Calu3 (cell line): ENCODE results near the gene ZNF343. TPM values are rescaled to one million over a fixed set of nuclear protein-coding genes. Genes with fewer than 3 reads are reported as not detected.
"Not testable (repeated sequence)": the region's sequence is repeated elsewhere in the genome, so short reads cannot be mapped to it uniquely, and the experiment has no call there.

Experiments used
- BruUV-seq: library from RNA; stranded (reverse); fragments of 400-500 nt; replicated peaks from 2 replicates; lab custom pipeline; 2021; lab: Mats Ljungman, UMichigan
- CTCF ChIA-PET: fragments of 300-600 bp; sonication (Branson Sonifier 250); formaldehyde crosslinking; loops from one replicate; lab custom pipeline; 2022; ENCODE audit warnings: antibody characterized with exemption; lab: Charles Lee
- DNase-seq: peaks from one replicate; pipeline ENCODE4 v3.0.0; 2022
- H3K27ac Mint-ChIP-seq: one replicate; pipeline ENCODE4 v1.8.0; 2022; ENCODE audit warnings: mixed read lengths; ENCODE audit not compliant: unreplicated experiment
- H3K27me3 Mint-ChIP-seq: one replicate; pipeline ENCODE4 v1.8.0; 2022; ENCODE audit warnings: mixed read lengths; ENCODE audit not compliant: unreplicated experiment
- H3K36me3 Mint-ChIP-seq: one replicate; pipeline ENCODE4 v1.8.0; 2022; ENCODE audit warnings: mild to moderate bottlenecking, moderate library complexity, mixed read lengths; ENCODE audit not compliant: insufficient read depth, unreplicated experiment
- H3K4me1 Mint-ChIP-seq: one replicate; pipeline ENCODE4 v1.8.0; 2022; ENCODE audit warnings: mild to moderate bottlenecking, low read depth, mixed read lengths; ENCODE audit not compliant: unreplicated experiment
- H3K4me3 Mint-ChIP-seq: one replicate; pipeline ENCODE4 v1.8.0; 2022; ENCODE audit warnings: mild to moderate bottlenecking, low read depth, moderate library complexity, mixed read lengths; ENCODE audit not compliant: unreplicated experiment
- H3K9me3 Mint-ChIP-seq: one replicate; pipeline ENCODE4 v1.8.0; 2022; ENCODE audit warnings: low read depth, mixed read lengths; ENCODE audit not compliant: unreplicated experiment
- CTCF ChIP-seq: fragments of 200-600 bp; IDR thresholded peaks from one replicate; pipeline ENCODE4 v1.8.0; 2022; ENCODE audit warnings: antibody characterized with exemption; ENCODE audit not compliant: unreplicated experiment
- intact Hi-C: fragments of 100-400 bp; cut with micrococcal nuclease; formaldehyde crosslinking; loops from one replicate; pipeline ENCODE4 v1.10.0; 2022; ENCODE audit not compliant: unreplicated experiment
- total RNA-seq: library from RNA; stranded (reverse); gene quantifications from 2 replicates; pipeline ENCODE4 v1.2.3, GENCODE V29; 2022

Gene ZNF343
- total RNA-seq, 1 experiment from 2014 or later = 6.5 TPM

- no peak overlapping the region for H3K27ac Mint-ChIP-seq
- TF ChIP-seq CTCF = no peak
- peaks cover 11% of the 10 kb centered on the region for H3K36me3 Mint-ChIP-seq
- no peak for DNase-seq
- H3K4me3 Mint-ChIP-seq = no peak overlapping the region
- CTCF ChIA-PET = no interaction called here
- no TSS peak for BruUV-seq
- no peaks in the 10 kb centered on the region for H3K9me3 Mint-ChIP-seq
- H3K4me1 Mint-ChIP-seq = no peaks in the 10 kb centered on the region
- peaks cover 67% of the 10 kb centered on the region for H3K27me3 Mint-ChIP-seq
- intact Hi-C loops = no loop called here
Measured at GRCh38 chr20:2528671-2529271, 20.1 kb upstream of the ZNF343 start.

- BruUV-seq = no TSS peak
- no peaks in the 10 kb centered on the region for H3K4me1 Mint-ChIP-seq
- CTCF ChIA-PET = no interaction called here
- H3K9me3 Mint-ChIP-seq = no peaks in the 10 kb centered on the region
- intact Hi-C loops = no loop called here
- no peak for TF ChIP-seq CTCF
- H3K27ac Mint-ChIP-seq = no peak overlapping the region
- peaks cover 57% of the 10 kb centered on the region for H3K27me3 Mint-ChIP-seq
- no peak for DNase-seq
- H3K4me3 Mint-ChIP-seq = no peak overlapping the region
- peaks cover 11% of the 10 kb centered on the region for H3K36me3 Mint-ChIP-seq
Measured at GRCh38 chr20:2527762-2528161, 19.0 kb upstream of the ZNF343 start.

- peaks cover 46% of the 10 kb centered on the region for H3K27me3 Mint-ChIP-seq
- DNase-seq, BruUV-seq, H3K4me1 Mint-ChIP-seq, H3K9me3 Mint-ChIP-seq, H3K4me3 Mint-ChIP-seq, intact Hi-C loops, H3K27ac Mint-ChIP-seq: not testable (repeated sequence)
- CTCF ChIA-PET = interaction anchor here (0.6 kb wide), 2 partner anchors 28 to 120 kb away, joined by 3 read pairs; no protein-coding TSS in a partner anchor
- peaks cover 11% of the 10 kb centered on the region for H3K36me3 Mint-ChIP-seq
Measured at GRCh38 chr20:2526218-2526583, 17.5 kb upstream of the ZNF343 start.

- BruUV-seq = no TSS peak
- no peaks in the 10 kb centered on the region for H3K9me3 Mint-ChIP-seq
- H3K27ac Mint-ChIP-seq = peak overlapping the region; percentile 36
- no peaks in the 10 kb centered on the region for H3K4me1 Mint-ChIP-seq
- H3K36me3 Mint-ChIP-seq = peaks cover 11% of the 10 kb centered on the region
- intact Hi-C loops = loop anchor here (5.0 kb wide), 1 partner anchor 107 kb away; no protein-coding TSS in a partner anchor
- peaks cover 49% of the 10 kb centered on the region for H3K27me3 Mint-ChIP-seq
- no peak for TF ChIP-seq CTCF
- DNase-seq = no peak
- CTCF ChIA-PET = interaction anchor here (0.6 to 1.2 kb wide), 3 partner anchors 122 to 1163 kb away, joined by 3 to 8 read pairs (median 5); no protein-coding TSS in a partner anchor
- peak overlapping the region; percentile 87 for H3K4me3 Mint-ChIP-seq
Measured at GRCh38 chr20:2524709-2525506, 16.2 kb upstream of the ZNF343 start.
